HepG2 (cell line): ENCODE results near the gene MSL2. TPM values are rescaled to one million over a fixed set of nuclear protein-coding genes. Genes with fewer than 3 reads are reported as not detected.

Source experiments
- ATAC-seq: fragments of 200-7000 bp; cut with Tn5 transposase; 3 replicates; pipeline ENCODE4 v1.9.1; 2020; ENCODE audit warnings: mild to moderate bottlenecking, moderate library complexity
- BruUV-seq: library from RNA; stranded (reverse); fragments of 400-500 nt; replicated peaks from 2 replicates; lab custom pipeline; 2021; lab: Mats Ljungman, UMichigan
- CTCF ChIA-PET: fragments of 300-600 bp; formaldehyde crosslinking; extraction: SDS; loops from one replicate; lab custom pipeline; 2021; ENCODE audit warnings: low total read pairs, inconsistent platforms, low intra/inter-chr PET ratio; lab: Yijun Ruan, JAX
- POLR2A ChIA-PET: fragments of 350-600 bp; sonication (Branson Sonifier 250); formaldehyde crosslinking; loops from one replicate; lab custom pipeline; 2020; ENCODE audit warnings: antibody characterized with exemption, inconsistent platforms; lab: Yijun Ruan, JAX
- DNase-seq: peaks from one replicate; pipeline ENCODE4 v3.0.0-alpha.2; 2015; ENCODE audit warnings: low spot score
- FAIRE-seq: peaks from 3 replicates; lab custom pipeline; 2011; peaks lifted over from hg19 to GRCh38; lab: Jason Lieb, UNC
- H2AFZ ChIP-seq: one replicate; pipeline ENCODE4 v1.6.1; 2011; ENCODE audit warnings: low read length, inconsistent platforms
- H3K27ac ChIP-seq: fragments of 300-600 bp; 3 replicates; pipeline ENCODE4 v1.8.0; 2011; ENCODE audit warnings: mixed run types, mild to moderate bottlenecking, mixed read lengths, low read length, inconsistent platforms; ENCODE audit not compliant: insufficient read depth; ENCODE audit errors: extremely low read length
- H3K27me3 ChIP-seq, 2 experiments: fragments of 200-600 bp in 1 of 2; 2 replicates in 1 of 2; 3 replicates in 1 of 2; pipeline versions ENCODE4 v1.6.0 to v1.8.0; 2011; ENCODE audit warnings: low read length in 2 of 2, mild to moderate bottlenecking in 2 of 2, moderate library complexity in 2 of 2, inconsistent platforms in 1 of 2; ENCODE audit not compliant: insufficient read depth in 2 of 2, control insufficient read depth in 1 of 2
- H3K36me3 ChIP-seq, 2 experiments: fragments of 200-600 bp in 1 of 2; replicated peaks in 1 of 2; 2 replicates in 1 of 2; 3 replicates in 1 of 2; pipeline versions ENCODE4 v1.5.1 to v1.8.0; 2011; ENCODE audit warnings: low read length in 2 of 2, inconsistent platforms in 1 of 2; ENCODE audit not compliant: insufficient read depth in 2 of 2, control insufficient read depth in 1 of 2
- H3K4me1 ChIP-seq: 2 replicates; pipeline ENCODE4 v1.5.1; 2012; ENCODE audit warnings: low read length, inconsistent platforms; ENCODE audit not compliant: insufficient read depth
- H3K4me2 ChIP-seq: 2 replicates; pipeline ENCODE4 v1.6.0; 2011; ENCODE audit warnings: low read depth, low read length, inconsistent platforms
- H3K4me3 ChIP-seq, 3 experiments: fragments of 200-600 bp in 1 of 3; sonication (generic), shearing (Covaris generic) in 1 of 3; replicated peaks in 1 of 3; 2 replicates each; pipeline ENCODE4 v1.5.1; 2011 to 2016; ENCODE audit warnings: low read length in 3 of 3, inconsistent platforms in 2 of 3, low read depth in 2 of 3, mild to moderate bottlenecking in 2 of 3, control low read depth in 1 of 3, mixed read lengths in 1 of 3; ENCODE audit not compliant: insufficient read depth in 1 of 3
- H3K79me2 ChIP-seq: one replicate; pipeline ENCODE4 v1.6.1; 2011; ENCODE audit warnings: low read length, inconsistent platforms; ENCODE audit not compliant: insufficient read depth
- H3K9ac ChIP-seq: 2 replicates; pipeline ENCODE4 v1.6.0; 2011; ENCODE audit warnings: mild to moderate bottlenecking, low read depth, low read length, inconsistent platforms; ENCODE audit not compliant: insufficient read depth
- H3K9me3 ChIP-seq: 2 replicates; pipeline ENCODE4 v1.5.1; 2012; ENCODE audit warnings: mild to moderate bottlenecking, low read length
- H4K20me1 ChIP-seq: 2 replicates; pipeline ENCODE4 v1.6.0; 2011; ENCODE audit warnings: inconsistent platforms, mild to moderate bottlenecking, low read length, moderate library complexity; ENCODE audit not compliant: insufficient read depth
- ARNT2 ChIP-seq: sonication (generic); formaldehyde crosslinking; IDR thresholded peaks from 2 replicates; pipeline ENCODE4 v1.8.0; 2022; ENCODE audit warnings: mild to moderate bottlenecking, low read depth, missing genetic modification reagents, moderate library complexity
- CBFB ChIP-seq: sonication (generic); formaldehyde crosslinking; IDR thresholded peaks from 2 replicates; pipeline ENCODE4 v1.4.0; 2020; ENCODE audit warnings: missing genetic modification reagents
- DR1 ChIP-seq: sonication (generic); formaldehyde crosslinking; IDR thresholded peaks from 2 replicates; pipeline ENCODE4 v1.8.0; 2021; ENCODE audit warnings: mild to moderate bottlenecking, missing genetic modification reagents, inconsistent platforms
- HES4 ChIP-seq: sonication (generic); formaldehyde crosslinking; IDR thresholded peaks from 2 replicates; pipeline ENCODE4 v1.9.0; 2021; ENCODE audit warnings: mild to moderate bottlenecking, missing genetic modification reagents, borderline replicate concordance
- IRF9 ChIP-seq: sonication (generic); formaldehyde crosslinking; IDR thresholded peaks from 2 replicates; pipeline ENCODE4 v1.8.0; 2022; ENCODE audit warnings: missing genetic modification reagents, mild to moderate bottlenecking, borderline replicate concordance
- MYNN ChIP-seq: sonication (generic); formaldehyde crosslinking; IDR thresholded peaks from 2 replicates; pipeline ENCODE4 v1.4.0; 2020; ENCODE audit warnings: mild to moderate bottlenecking, low read depth, missing genetic modification reagents
- MYPOP ChIP-seq: sonication (generic); formaldehyde crosslinking; IDR thresholded peaks from 2 replicates; pipeline ENCODE4 v1.8.1; 2023; ENCODE audit warnings: mild to moderate bottlenecking, moderate library complexity, missing genetic modification reagents
- NR1H2 ChIP-seq: sonication (generic); formaldehyde crosslinking; IDR thresholded peaks from 2 replicates; pipeline ENCODE4 v1.8.1; 2022; ENCODE audit warnings: low read depth, missing genetic modification reagents, borderline replicate concordance
- PLRG1 ChIP-seq: fragments of 450-650 bp; conservative IDR thresholded peaks from 2 replicates; pipeline ENCODE4 v1.6.1; 2016
- SMYD3 ChIP-seq: sonication (generic); formaldehyde crosslinking; IDR thresholded peaks from 2 replicates; pipeline ENCODE4 v1.8.1; 2023; ENCODE audit warnings: mild to moderate bottlenecking, missing genetic modification reagents
- TCF7L2 ChIP-seq: IDR thresholded peaks from 2 replicates; pipeline ENCODE4 v1.6.1; 2011; ENCODE audit warnings: mild to moderate bottlenecking, low read depth, low read length, moderate library complexity
- TGIF2 ChIP-seq: IDR thresholded peaks from 2 replicates; pipeline ENCODE4 v1.6.1; 2016; ENCODE audit warnings: control low read depth, missing compliant biosample characterization
- THRA ChIP-seq: sonication (generic); formaldehyde crosslinking; IDR thresholded peaks from 2 replicates; pipeline ENCODE4 v1.4.0; 2020; ENCODE audit warnings: missing genetic modification reagents, borderline replicate concordance
- ZFAT ChIP-seq: sonication (generic); formaldehyde crosslinking; conservative IDR thresholded peaks from 2 replicates; pipeline ENCODE4 v1.8.1; 2023; ENCODE audit warnings: missing genetic modification reagents, inconsistent platforms
- ZKSCAN8 ChIP-seq: IDR thresholded peaks from 2 replicates; pipeline ENCODE4 v1.6.1; 2016; ENCODE audit warnings: borderline replicate concordance, missing genetic modification reagents, missing compliant biosample characterization
- ZNF776 ChIP-seq: sonication (generic); formaldehyde crosslinking; IDR thresholded peaks from 2 replicates; pipeline ENCODE4 v1.4.0; 2020; ENCODE audit warnings: mild to moderate bottlenecking, missing genetic modification reagents
- ZSCAN30 ChIP-seq: sonication (generic); formaldehyde crosslinking; IDR thresholded peaks from 2 replicates; pipeline ENCODE4 v1.5.0; 2020; ENCODE audit warnings: mild to moderate bottlenecking, missing genetic modification reagents
- WGBS: methylation state at CpG from one replicate; pipeline ENCODE4 v1.1.6; 2017; ENCODE audit warnings: low lambda C conversion rate; 5-methylcytosine and 5-hydroxymethylcytosine counted together
- in situ Hi-C: cut with HindIII; loops from 2 replicates; pipeline ENCODE4 v1.10.0; 2017; ENCODE audit warnings: low pct_unique_long_range_greater_than_20kb; ENCODE audit not compliant: extremely low pct_ligation_motif_present
- intact Hi-C: fragments of 100-400 bp; cut with micrococcal nuclease; formaldehyde crosslinking; loops from one replicate; pipeline ENCODE4 v1.10.0; 2022; ENCODE audit not compliant: unreplicated experiment
- polyA plus RNA-seq, 8 experiments: library from polyadenylated mRNA; depleted of rRNA in 3 of 8; stranded (reverse) in 7 of 8; unstranded in 1 of 8; fragments of >200 nt; fragmentation: Illumina TruSeq in 4 of 8; extraction: Trizol in 4 of 8; gene quantifications; 2 replicates each; pipeline versions ENCODE4 v1.2.1 to v1.2.3, GENCODE V29; 2011 to 2016; ENCODE audit warnings: low read depth in 4 of 8, missing spikeins in 1 of 8, mixed read lengths in 1 of 8; ENCODE audit not compliant: insufficient read depth in 1 of 8
- total RNA-seq, 5 experiments: library from RNA; depleted of rRNA; stranded (reverse); fragments of >200 nt; fragmentation: Illumina TruSeq; extraction: Trizol; gene quantifications; 2 replicates each; pipeline ENCODE4 v1.2.3, GENCODE V29; 2016; ENCODE audit warnings: low read depth in 1 of 5

MSL2 gene
- total and polyA plus RNA-seq, 2 of the 13 experiments (the other 11 are each of a cell fraction or from before 2014, with no cell fraction given): 6.9 to 11.7 TPM

- intact Hi-C loops (no loop called here), in situ Hi-C loops (no loop called here)
- 79% methylated on average over 6 of the region's 6 CpGs for WGBS
- Histone ChIP-seq H3K27ac (no peak overlapping the region), H3K9me3 (no peaks in the 10 kb centered on the region), H3K27me3 (no peaks in the 10 kb centered on the region), H3K4me3 (no peak overlapping the region), H3K36me3 (no peaks in the 10 kb centered on the region), H3K79me2 (no peaks in the 10 kb centered on the region), H3K9ac (no peak overlapping the region), H2AFZ (no peak overlapping the region), H3K4me2 (no peak overlapping the region), H3K4me1 (no peaks in the 10 kb centered on the region), H4K20me1 (no peaks in the 10 kb centered on the region)
- BruUV-seq: no TSS peak
- DNase-seq: no peak
- CTCF ChIA-PET: no interaction called here
- no peak for TF ChIP-seq ZSCAN30
- TF ChIP-seq THRA (CRISPR knock-in tag): no peak
- TF ChIP-seq ZFAT (CRISPR knock-in tag): no peak
- no peak for TF ChIP-seq TGIF2 (CRISPR knock-in tag)
- no peak for TF ChIP-seq DR1
- TF ChIP-seq TCF7L2: no peak
- no peak for TF ChIP-seq MYPOP (CRISPR knock-in tag)
- no peak for TF ChIP-seq PLRG1
- TF ChIP-seq HES4 (CRISPR knock-in tag): no peak
- no peak for TF ChIP-seq ARNT2 (CRISPR knock-in tag)
- no peak for TF ChIP-seq MYNN (CRISPR knock-in tag)
- no peak for TF ChIP-seq CBFB (CRISPR knock-in tag)
- TF ChIP-seq NR1H2 (CRISPR knock-in tag): no peak
- TF ChIP-seq ZNF776 (CRISPR knock-in tag): no peak
- no peak for TF ChIP-seq IRF9
- no peak for TF ChIP-seq ZKSCAN8 (CRISPR knock-in tag)
- no peak for TF ChIP-seq SMYD3
- no peak for FAIRE-seq
- POLR2A ChIA-PET: no interaction called here
- no peak for ATAC-seq
Measured at GRCh38 chr3:136106101-136106500, 90.0 kb downstream of the MSL2 start.
